ENCODE data around the gene FAM174C.

Gene FAM174C

DNA sequence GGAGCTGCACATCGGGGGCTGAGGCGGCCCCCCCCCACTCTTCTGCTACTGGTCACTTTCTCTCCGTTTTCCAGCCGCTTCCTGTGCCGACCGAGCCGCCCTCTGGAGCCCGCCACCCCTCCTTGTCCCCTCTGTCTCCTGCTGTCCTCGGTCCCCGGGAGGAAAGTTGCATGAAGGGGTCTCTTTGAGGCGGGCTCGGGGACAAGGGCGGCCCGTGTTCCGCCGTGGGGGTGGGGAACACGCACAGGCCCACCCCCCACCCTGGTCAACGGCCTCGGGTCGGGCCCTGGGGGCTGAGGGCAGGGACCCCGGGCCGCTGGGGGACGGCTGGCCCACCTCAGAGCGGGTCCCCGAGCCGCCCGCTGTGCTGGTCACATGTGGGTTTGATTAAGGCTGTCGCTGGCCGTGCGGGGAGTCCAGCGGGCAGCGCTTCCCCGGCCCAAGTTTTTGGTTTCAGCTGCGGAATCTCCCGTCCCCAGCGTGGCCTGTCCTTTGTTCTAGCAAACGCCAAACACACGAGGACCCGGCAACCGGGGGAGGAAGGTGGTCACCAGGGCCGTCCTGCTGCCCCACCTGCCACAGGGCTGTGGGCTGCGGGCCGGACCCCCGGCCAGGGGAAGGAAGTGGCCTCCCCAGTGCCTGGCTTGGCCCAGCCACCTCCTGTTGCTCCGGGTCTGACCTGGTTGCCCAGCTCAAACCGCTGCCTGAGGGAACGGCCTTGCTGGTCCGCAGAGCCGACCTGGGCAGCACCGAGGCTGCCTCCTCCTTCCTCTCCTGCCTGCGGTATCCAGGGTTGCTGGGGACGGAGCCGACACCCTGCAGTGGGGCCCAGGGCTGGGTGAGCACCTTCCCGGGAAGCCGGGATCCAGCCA, 12.3 kb downstream of the FAM174C start:
- H3K4me3 ChIP-seq: no peak overlapping the region
- H3K27ac ChIP-seq: no peak overlapping the region
- DNase-seq (ENCODE audit: low spot score): no peak
- TF ChIP-seq, protein P1, sequence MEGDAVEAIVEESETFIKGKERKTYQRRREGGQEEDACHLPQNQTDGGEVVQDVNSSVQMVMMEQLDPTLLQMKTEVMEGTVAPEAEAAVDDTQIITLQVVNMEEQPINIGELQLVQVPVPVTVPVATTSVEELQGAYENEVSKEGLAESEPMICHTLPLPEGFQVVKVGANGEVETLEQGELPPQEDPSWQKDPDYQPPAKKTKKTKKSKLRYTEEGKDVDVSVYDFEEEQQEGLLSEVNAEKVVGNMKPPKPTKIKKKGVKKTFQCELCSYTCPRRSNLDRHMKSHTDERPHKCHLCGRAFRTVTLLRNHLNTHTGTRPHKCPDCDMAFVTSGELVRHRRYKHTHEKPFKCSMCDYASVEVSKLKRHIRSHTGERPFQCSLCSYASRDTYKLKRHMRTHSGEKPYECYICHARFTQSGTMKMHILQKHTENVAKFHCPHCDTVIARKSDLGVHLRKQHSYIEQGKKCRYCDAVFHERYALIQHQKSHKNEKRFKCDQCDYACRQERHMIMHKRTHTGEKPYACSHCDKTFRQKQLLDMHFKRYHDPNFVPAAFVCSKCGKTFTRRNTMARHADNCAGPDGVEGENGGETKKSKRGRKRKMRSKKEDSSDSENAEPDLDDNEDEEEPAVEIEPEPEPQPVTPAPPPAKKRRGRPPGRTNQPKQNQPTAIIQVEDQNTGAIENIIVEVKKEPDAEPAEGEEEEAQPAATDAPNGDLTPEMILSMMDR (IDR thresholded peaks at IDR 0.05): no peak

DNA sequence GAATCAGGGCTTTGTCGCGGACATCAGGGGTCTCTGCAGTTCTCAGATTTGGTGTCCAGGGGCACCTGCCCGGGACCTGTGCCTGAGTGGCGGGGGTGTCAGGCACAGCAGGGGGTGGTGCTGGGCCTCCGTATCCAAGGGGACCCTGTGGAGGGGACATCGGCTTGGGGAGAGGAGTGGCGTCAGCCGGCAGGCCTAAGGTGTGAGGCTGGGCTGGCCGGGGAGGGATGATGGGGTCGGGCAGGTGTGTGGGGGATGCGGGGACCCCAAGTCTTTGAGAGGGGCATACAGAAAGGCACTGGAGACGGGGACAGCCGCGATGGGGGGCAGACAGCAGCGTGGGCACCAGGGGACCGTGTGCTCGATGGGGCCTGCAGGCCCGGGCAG, 12.9 kb downstream of the FAM174C start:
- Histone ChIP-seq H3K27ac (no peak overlapping the region), H3K4me3 (no peak overlapping the region)
- TF ChIP-seq, protein P1 (IDR thresholded peaks at IDR 0.05): no peak
- no peak for DNase-seq (ENCODE audit: low spot score)

DNA sequence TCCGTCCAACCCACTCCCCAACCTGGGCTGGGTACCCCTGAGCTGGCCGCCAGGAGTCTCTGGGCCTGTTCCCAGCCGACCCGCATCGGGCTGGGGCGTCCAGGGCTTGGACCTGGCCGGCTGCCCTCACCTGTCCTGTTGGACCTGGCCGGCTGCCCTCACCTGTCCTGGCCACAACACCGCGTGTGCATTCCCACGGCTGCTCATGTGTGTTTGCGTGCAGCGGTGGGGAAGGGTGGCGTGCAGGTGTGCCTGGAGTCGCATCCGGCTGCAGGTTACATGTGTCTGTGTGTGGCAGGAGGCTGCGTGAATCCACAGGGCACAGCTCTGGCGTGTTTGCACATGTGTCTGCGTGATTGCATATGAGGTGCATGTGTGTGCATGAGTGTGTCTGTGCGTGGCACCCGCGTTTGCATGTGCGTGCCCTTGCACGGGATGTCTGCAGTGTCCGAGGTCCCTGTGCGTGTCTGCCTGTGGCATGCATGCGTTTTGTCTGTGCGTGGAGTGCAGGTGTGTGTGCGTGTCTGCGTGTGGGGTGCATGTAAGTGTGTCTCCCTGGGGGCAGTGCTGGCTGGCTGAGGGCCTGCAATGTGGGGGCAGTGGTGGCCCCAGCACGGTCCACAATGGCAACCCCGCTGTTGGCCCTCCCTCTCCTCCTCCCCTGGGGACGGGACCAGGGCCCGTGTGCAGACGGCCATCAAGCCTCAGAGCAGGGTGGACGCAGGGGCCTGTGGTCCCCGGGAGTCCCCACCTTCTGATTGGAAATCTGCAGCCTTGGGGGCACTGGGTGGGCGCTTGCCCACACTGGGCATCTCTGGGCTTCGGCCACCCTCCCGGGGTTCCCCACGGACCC, 13.7 kb downstream of the FAM174C start:
- DNase-seq (ENCODE audit: low spot score): no peak
- TF ChIP-seq, protein P1 (IDR thresholded peaks at IDR 0.05): no peak
- no peak overlapping the region for H3K4me3 ChIP-seq
- no peak overlapping the region for H3K27ac ChIP-seq

DNA sequence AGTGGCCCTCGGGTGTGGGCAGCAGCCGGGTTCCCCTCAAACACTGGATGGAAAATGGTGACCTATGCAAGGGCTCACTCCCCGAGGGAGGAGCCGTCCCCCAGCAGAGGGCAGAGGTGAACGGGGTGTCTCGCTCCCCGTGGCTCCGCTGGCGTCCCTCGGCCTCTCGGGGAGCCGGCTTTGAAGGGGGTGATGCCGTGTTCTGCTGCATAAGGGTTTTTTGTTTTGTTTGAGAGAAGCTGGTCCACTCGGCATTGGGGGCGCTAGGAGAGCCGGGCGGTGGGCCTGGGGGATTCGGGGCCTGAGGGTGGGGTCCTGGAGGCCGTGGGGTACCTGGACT, 14.3 kb downstream of the FAM174C start:
- H3K27ac ChIP-seq: no peak overlapping the region
- TF ChIP-seq, protein P1 (IDR thresholded peaks at IDR 0.05): no peak
- H3K4me3 ChIP-seq: no peak overlapping the region
- DNase-seq (ENCODE audit: low spot score): no peak

DNA sequence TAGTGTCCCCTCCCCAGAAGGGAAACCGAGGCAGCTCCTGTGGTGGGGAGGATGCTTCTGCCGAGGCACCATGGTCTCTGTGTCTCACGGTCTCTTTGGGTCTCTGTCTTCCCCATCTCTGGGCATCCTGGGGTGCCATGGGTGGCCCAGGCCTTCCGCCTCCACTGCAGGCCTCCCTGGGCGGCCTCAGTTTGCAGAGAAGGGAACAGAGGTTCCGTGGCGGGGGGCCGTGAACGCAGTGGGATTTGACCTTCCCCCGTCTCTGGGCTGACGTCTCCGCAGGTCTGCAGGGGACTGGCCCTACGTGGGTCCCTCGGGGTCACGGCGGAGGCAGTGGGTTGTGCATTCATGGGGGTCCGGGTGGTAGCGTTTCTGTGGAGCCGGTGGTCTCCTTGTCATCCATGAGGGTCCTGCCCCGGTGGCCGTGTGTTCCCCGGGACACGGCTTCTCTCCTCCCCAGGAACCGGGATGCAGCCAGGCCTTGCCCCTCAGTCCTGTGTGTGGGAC, 14.9 kb downstream of the FAM174C start:
- no peak overlapping the region for H3K27ac ChIP-seq
- TF ChIP-seq, protein P1 (IDR thresholded peaks at IDR 0.05): no peak
- DNase-seq (ENCODE audit: low spot score): no peak
- no peak overlapping the region for H3K4me3 ChIP-seq

DNA sequence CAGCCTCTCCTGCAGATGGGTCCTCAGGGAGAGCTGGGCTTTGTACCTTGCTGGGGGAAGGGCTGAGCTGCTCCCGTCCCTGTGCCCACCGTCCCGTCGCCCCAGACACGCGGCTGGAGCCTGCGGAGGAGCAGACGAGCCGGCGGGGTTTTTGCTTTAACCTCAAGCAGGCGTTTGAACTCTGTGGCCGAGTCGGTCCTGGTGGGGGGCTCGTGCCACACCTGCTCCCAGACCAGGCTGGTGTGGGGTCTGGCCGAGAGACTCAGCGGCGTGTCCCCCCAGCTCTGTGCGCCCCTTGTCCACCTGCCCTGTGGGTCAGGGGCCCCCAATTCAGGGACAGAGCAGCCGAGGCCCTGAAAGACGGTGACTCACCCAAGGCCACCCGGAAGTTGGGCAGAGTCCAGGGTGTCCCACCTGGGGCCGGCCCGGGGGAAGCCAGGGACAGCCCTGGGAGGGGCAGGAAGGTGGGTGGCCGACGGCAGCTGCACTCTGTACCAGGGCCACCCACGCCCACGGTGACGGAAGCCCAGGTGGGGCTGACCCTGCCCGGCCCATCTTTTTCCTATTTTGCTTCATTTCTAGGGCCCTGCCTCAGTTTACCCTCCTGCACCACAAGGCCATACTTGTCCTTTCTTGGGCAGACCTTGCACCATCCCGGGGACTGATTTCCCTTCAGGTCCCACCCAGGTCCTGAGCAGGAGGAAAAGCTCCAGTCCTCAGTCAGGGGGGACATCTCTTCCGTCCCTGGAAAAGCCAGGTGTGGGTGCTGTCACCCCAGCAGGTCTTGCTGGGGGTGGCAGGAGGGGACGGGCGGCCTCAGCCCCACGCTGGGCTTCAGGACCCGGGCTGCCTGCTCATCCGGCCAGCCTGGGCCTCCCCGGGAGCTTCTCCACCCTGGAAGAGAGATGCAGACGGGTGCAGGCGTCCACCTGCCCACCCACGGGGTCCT, 15.6 kb downstream of the FAM174C start:
- Histone ChIP-seq H3K4me3 (no peak overlapping the region), H3K27ac (no peak overlapping the region)
- TF ChIP-seq, protein P1 (IDR thresholded peaks at IDR 0.05): no peak
- no peak for DNase-seq (ENCODE audit: low spot score)
